ENCODE results near the gene ATP6V0A4. TPM values are rescaled to one million over a fixed set of nuclear protein-coding genes. Genes with fewer than 3 reads are reported as not detected.

The ATP6V0A4 gene
- total RNA-seq, 1 experiment from 2014 or later: 1.1 TPM

DNA sequence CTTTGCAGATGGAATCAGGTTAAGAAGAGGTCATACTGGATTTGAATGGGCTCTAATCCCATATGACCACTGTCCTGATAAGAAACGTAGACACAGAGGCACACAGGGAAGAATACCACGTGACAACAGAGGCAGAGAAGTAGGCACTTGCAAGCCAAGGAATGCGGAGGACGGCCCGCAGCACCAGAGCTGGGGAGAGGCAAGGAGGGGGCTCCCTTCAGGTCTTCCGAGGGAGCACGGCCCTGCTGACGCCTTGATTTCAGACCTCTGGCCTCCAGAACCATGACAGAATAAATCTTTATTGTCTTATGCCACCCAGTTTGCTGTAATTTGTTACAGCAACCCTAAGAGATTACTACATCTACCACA is 44.9 kb downstream of the ATP6V0A4 start:
- peak; percentile 23 for DNase-seq (ENCODE audit: low spot score)
- Mint-ChIP-seq H3K4me3 (no peak overlapping the region), H3K36me3 (no peaks in the 10 kb centered on the region), H3K9me3 (no peaks in the 10 kb centered on the region), H3K27me3 (ENCODE audit: low read depth) (no peaks in the 10 kb centered on the region), H3K27ac (no peak overlapping the region), H3K4me1 (peaks cover 46% of the 10 kb centered on the region)
- POLR2A ChIA-PET: no interaction called here
- peak; percentile 67 for ATAC-seq
- TF ChIP-seq, protein P1, sequence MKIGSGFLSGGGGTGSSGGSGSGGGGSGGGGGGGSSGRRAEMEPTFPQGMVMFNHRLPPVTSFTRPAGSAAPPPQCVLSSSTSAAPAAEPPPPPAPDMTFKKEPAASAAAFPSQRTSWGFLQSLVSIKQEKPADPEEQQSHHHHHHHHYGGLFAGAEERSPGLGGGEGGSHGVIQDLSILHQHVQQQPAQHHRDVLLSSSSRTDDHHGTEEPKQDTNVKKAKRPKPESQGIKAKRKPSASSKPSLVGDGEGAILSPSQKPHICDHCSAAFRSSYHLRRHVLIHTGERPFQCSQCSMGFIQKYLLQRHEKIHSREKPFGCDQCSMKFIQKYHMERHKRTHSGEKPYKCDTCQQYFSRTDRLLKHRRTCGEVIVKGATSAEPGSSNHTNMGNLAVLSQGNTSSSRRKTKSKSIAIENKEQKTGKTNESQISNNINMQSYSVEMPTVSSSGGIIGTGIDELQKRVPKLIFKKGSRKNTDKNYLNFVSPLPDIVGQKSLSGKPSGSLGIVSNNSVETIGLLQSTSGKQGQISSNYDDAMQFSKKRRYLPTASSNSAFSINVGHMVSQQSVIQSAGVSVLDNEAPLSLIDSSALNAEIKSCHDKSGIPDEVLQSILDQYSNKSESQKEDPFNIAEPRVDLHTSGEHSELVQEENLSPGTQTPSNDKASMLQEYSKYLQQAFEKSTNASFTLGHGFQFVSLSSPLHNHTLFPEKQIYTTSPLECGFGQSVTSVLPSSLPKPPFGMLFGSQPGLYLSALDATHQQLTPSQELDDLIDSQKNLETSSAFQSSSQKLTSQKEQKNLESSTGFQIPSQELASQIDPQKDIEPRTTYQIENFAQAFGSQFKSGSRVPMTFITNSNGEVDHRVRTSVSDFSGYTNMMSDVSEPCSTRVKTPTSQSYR (CRISPR knock-in tag; IDR thresholded peaks at IDR 0.05): no peak
- TF ChIP-seq, protein P2, sequence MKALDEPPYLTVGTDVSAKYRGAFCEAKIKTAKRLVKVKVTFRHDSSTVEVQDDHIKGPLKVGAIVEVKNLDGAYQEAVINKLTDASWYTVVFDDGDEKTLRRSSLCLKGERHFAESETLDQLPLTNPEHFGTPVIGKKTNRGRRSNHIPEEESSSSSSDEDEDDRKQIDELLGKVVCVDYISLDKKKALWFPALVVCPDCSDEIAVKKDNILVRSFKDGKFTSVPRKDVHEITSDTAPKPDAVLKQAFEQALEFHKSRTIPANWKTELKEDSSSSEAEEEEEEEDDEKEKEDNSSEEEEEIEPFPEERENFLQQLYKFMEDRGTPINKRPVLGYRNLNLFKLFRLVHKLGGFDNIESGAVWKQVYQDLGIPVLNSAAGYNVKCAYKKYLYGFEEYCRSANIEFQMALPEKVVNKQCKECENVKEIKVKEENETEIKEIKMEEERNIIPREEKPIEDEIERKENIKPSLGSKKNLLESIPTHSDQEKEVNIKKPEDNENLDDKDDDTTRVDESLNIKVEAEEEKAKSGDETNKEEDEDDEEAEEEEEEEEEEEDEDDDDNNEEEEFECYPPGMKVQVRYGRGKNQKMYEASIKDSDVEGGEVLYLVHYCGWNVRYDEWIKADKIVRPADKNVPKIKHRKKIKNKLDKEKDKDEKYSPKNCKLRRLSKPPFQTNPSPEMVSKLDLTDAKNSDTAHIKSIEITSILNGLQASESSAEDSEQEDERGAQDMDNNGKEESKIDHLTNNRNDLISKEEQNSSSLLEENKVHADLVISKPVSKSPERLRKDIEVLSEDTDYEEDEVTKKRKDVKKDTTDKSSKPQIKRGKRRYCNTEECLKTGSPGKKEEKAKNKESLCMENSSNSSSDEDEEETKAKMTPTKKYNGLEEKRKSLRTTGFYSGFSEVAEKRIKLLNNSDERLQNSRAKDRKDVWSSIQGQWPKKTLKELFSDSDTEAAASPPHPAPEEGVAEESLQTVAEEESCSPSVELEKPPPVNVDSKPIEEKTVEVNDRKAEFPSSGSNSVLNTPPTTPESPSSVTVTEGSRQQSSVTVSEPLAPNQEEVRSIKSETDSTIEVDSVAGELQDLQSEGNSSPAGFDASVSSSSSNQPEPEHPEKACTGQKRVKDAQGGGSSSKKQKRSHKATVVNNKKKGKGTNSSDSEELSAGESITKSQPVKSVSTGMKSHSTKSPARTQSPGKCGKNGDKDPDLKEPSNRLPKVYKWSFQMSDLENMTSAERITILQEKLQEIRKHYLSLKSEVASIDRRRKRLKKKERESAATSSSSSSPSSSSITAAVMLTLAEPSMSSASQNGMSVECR (CRISPR knock-in tag; IDR thresholded peaks at IDR 0.05; ENCODE audit: borderline replicate concordance): no peak
- TF ChIP-seq, protein P3, sequence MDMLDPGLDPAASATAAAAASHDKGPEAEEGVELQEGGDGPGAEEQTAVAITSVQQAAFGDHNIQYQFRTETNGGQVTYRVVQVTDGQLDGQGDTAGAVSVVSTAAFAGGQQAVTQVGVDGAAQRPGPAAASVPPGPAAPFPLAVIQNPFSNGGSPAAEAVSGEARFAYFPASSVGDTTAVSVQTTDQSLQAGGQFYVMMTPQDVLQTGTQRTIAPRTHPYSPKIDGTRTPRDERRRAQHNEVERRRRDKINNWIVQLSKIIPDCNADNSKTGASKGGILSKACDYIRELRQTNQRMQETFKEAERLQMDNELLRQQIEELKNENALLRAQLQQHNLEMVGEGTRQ (CRISPR knock-in tag; IDR thresholded peaks at IDR 0.05): peak; percentile 67
- TF ChIP-seq KAT7 (CRISPR knock-in tag; IDR thresholded peaks at IDR 0.05; ENCODE audit: borderline replicate concordance) (no peak), ESRRA (CRISPR knock-in tag; IDR thresholded peaks at IDR 0.05; ENCODE audit: borderline replicate concordance) (no peak), FOXJ3 (CRISPR knock-in tag; IDR thresholded peaks at IDR 0.05; ENCODE audit: borderline replicate concordance) (no peak), NFE2L1 (CRISPR knock-in tag; IDR thresholded peaks at IDR 0.05) (no peak), ZNF232 (CRISPR knock-in tag; IDR thresholded peaks at IDR 0.05) (no peak), CREB1 (CRISPR knock-in tag; IDR thresholded peaks at IDR 0.05) (no peak), SMAD3 (CRISPR knock-in tag; IDR thresholded peaks at IDR 0.05; ENCODE audit: borderline replicate concordance) (no peak)
- TF ChIP-seq, protein P4, sequence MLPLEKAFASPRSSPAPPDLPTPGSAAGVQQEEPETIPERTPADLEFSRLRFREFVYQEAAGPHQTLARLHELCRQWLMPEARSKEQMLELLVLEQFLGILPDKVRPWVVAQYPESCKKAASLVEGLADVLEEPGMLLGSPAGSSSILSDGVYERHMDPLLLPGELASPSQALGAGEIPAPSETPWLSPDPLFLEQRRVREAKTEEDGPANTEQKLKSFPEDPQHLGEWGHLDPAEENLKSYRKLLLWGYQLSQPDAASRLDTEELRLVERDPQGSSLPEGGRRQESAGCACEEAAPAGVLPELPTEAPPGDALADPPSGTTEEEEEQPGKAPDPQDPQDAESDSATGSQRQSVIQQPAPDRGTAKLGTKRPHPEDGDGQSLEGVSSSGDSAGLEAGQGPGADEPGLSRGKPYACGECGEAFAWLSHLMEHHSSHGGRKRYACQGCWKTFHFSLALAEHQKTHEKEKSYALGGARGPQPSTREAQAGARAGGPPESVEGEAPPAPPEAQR (CRISPR knock-in tag; IDR thresholded peaks at IDR 0.05): no peak
- TF ChIP-seq, protein P5, sequence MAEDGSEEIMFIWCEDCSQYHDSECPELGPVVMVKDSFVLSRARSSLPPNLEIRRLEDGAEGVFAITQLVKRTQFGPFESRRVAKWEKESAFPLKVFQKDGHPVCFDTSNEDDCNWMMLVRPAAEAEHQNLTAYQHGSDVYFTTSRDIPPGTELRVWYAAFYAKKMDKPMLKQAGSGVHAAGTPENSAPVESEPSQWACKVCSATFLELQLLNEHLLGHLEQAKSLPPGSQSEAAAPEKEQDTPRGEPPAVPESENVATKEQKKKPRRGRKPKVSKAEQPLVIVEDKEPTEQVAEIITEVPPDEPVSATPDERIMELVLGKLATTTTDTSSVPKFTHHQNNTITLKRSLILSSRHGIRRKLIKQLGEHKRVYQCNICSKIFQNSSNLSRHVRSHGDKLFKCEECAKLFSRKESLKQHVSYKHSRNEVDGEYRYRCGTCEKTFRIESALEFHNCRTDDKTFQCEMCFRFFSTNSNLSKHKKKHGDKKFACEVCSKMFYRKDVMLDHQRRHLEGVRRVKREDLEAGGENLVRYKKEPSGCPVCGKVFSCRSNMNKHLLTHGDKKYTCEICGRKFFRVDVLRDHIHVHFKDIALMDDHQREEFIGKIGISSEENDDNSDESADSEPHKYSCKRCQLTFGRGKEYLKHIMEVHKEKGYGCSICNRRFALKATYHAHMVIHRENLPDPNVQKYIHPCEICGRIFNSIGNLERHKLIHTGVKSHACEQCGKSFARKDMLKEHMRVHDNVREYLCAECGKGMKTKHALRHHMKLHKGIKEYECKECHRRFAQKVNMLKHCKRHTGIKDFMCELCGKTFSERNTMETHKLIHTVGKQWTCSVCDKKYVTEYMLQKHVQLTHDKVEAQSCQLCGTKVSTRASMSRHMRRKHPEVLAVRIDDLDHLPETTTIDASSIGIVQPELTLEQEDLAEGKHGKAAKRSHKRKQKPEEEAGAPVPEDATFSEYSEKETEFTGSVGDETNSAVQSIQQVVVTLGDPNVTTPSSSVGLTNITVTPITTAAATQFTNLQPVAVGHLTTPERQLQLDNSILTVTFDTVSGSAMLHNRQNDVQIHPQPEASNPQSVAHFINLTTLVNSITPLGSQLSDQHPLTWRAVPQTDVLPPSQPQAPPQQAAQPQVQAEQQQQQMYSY (CRISPR knock-in tag; IDR thresholded peaks at IDR 0.05): no peak
- TF ChIP-seq, protein P6, sequence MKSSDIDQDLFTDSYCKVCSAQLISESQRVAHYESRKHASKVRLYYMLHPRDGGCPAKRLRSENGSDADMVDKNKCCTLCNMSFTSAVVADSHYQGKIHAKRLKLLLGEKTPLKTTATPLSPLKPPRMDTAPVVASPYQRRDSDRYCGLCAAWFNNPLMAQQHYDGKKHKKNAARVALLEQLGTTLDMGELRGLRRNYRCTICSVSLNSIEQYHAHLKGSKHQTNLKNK (CRISPR knock-in tag; IDR thresholded peaks at IDR 0.05): no peak
- TF ChIP-seq, protein P7, sequence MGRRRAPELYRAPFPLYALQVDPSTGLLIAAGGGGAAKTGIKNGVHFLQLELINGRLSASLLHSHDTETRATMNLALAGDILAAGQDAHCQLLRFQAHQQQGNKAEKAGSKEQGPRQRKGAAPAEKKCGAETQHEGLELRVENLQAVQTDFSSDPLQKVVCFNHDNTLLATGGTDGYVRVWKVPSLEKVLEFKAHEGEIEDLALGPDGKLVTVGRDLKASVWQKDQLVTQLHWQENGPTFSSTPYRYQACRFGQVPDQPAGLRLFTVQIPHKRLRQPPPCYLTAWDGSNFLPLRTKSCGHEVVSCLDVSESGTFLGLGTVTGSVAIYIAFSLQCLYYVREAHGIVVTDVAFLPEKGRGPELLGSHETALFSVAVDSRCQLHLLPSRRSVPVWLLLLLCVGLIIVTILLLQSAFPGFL (CRISPR knock-in tag; IDR thresholded peaks at IDR 0.05; ENCODE audit: borderline replicate concordance): no peak
- TF ChIP-seq, protein P8, sequence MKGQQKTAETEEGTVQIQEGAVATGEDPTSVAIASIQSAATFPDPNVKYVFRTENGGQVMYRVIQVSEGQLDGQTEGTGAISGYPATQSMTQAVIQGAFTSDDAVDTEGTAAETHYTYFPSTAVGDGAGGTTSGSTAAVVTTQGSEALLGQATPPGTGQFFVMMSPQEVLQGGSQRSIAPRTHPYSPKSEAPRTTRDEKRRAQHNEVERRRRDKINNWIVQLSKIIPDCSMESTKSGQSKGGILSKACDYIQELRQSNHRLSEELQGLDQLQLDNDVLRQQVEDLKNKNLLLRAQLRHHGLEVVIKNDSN (CRISPR knock-in tag; IDR thresholded peaks at IDR 0.05): peak; percentile 37; the same call in 1 of the 2 replicates
- CTCF ChIA-PET: interaction anchor here (1.2 to 1.9 kb wide), 2 partner anchors 15 to 45 kb away, joined by 4 to 5 read pairs; partner anchors contain the start of genes ATP6V0A4 and TMEM213
